ENCODE data around the gene MRPL53. TPM values are rescaled to one million over a fixed set of nuclear protein-coding genes. Genes with fewer than 3 reads are reported as not detected.

The MRPL53 gene
- total and polyA plus RNA-seq, 2 of the 13 experiments (the other 11 are each of a cell fraction or from before 2014, with no cell fraction given) = 34.3 to 51.9 TPM

GRCh38 chr2:74441690-74442482 lies 30.6 kb downstream of the MRPL53 start, which contains the start of gene RTKN (continued):
- 0 out of 2 replicates have a peak, but pooled peaks have one; percentile 87 for TF ChIP-seq ZNF235 (CRISPR knock-in tag; IDR thresholded peaks at IDR 0.05; ENCODE audit: borderline replicate concordance)
- TF ChIP-seq MAFF (IDR thresholded peaks at IDR 0.05; ENCODE audit: low read depth, low read length) = no peak
- TF ChIP-seq ZNF660 (CRISPR knock-in tag; IDR thresholded peaks at IDR 0.05; ENCODE audit: borderline replicate concordance, low read depth) = no peak
- peak; percentile 68; the same call in 1 of the 2 replicates for TF ChIP-seq TERF1 (CRISPR knock-in tag; IDR thresholded peaks at IDR 0.05)
- TF ChIP-seq ZNF253 (CRISPR knock-in tag; IDR thresholded peaks at IDR 0.05; ENCODE audit: borderline replicate concordance) = peak; percentile 83; the same call in 1 of the 2 replicates
- TF ChIP-seq MAFG (CRISPR knock-in tag; IDR thresholded peaks at IDR 0.05) = no peak
- TF ChIP-seq, protein P1, sequence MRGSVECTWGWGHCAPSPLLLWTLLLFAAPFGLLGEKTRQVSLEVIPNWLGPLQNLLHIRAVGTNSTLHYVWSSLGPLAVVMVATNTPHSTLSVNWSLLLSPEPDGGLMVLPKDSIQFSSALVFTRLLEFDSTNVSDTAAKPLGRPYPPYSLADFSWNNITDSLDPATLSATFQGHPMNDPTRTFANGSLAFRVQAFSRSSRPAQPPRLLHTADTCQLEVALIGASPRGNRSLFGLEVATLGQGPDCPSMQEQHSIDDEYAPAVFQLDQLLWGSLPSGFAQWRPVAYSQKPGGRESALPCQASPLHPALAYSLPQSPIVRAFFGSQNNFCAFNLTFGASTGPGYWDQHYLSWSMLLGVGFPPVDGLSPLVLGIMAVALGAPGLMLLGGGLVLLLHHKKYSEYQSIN (CRISPR knock-in tag; IDR thresholded peaks at IDR 0.05; ENCODE audit: borderline replicate concordance) = 0 out of 2 replicates have a peak, but pooled peaks have one; percentile 72
- TF ChIP-seq ZNF354B (CRISPR knock-in tag; IDR thresholded peaks at IDR 0.05) = 0 out of 2 replicates have a peak, but pooled peaks have one; percentile 43
- TF ChIP-seq LRRFIP1 (CRISPR knock-in tag; conservative IDR thresholded peaks at IDR 0.05) = no peak
- no peak for TF ChIP-seq MATR3 (CRISPR knock-in tag; IDR thresholded peaks at IDR 0.05)
- peak; percentile 74 for TF ChIP-seq ZBTB7A (CRISPR knock-in tag; IDR thresholded peaks at IDR 0.05)
- TF ChIP-seq DMAP1 (CRISPR knock-in tag; IDR thresholded peaks at IDR 0.05) = peak; percentile 74
- peak; percentile 90 for TF ChIP-seq ZNF230 (CRISPR knock-in tag; IDR thresholded peaks at IDR 0.05)
- TF ChIP-seq ZNF878 (CRISPR knock-in tag; IDR thresholded peaks at IDR 0.05) = peak; percentile 94; the same call in 1 of the 2 replicates
- peak; percentile 96; the same call in 1 of the 2 replicates for TF ChIP-seq GLI4 (CRISPR knock-in tag; IDR thresholded peaks at IDR 0.05; ENCODE audit: borderline replicate concordance)
- TF ChIP-seq SIN3A (IDR thresholded peaks at IDR 0.05; ENCODE audit: borderline replicate concordance, low read depth, low read length) = peak; percentile 93
- TF ChIP-seq HNRNPH1 (optimal IDR thresholded peaks at IDR 0.05; ENCODE audit: low read depth, low read length) = peak; percentile 99
- TF ChIP-seq BRCA1 (CRISPR knock-in tag; IDR thresholded peaks at IDR 0.05) = 0 out of 2 replicates have a peak, but pooled peaks have one; percentile 72
- 0 out of 2 replicates have a peak, but pooled peaks have one; percentile 70 for TF ChIP-seq HNRNPUL1 (IDR thresholded peaks at IDR 0.05; ENCODE audit: low read depth, low read length)
- TF ChIP-seq GRHL1 (CRISPR knock-in tag; conservative IDR thresholded peaks at IDR 0.05) = no peak
- peak; percentile 93; the same call in 1 of the 2 replicates for TF ChIP-seq BCL3 (CRISPR knock-in tag; IDR thresholded peaks at IDR 0.05)

Measured in HepG2 (cell line).